Neuron (in vitro differentiated cells): ENCODE data around the gene CHDH.

Experiments
- H2AFZ ChIP-seq: one replicate; pipeline ENCODE4 v1.6.1; 2013; ENCODE audit warnings: low read depth, mild to moderate bottlenecking, inconsistent platforms, low read length, moderate library complexity
- H3K27me3 ChIP-seq: one replicate; pipeline ENCODE4 v1.6.1; 2013; ENCODE audit warnings: low read length; ENCODE audit not compliant: insufficient read depth
- H3K36me3 ChIP-seq: one replicate; pipeline ENCODE4 v1.6.1; 2013; ENCODE audit warnings: low read length; ENCODE audit not compliant: insufficient read depth
- H3K4me1 ChIP-seq: one replicate; pipeline ENCODE4 v1.6.1; 2013; ENCODE audit warnings: low read length; ENCODE audit not compliant: insufficient read depth
- H3K4me3 ChIP-seq: 2 replicates; pipeline ENCODE4 v1.5.1; 2013; ENCODE audit warnings: mild to moderate bottlenecking, low read length, moderate library complexity
- H3K9me3 ChIP-seq: one replicate; pipeline ENCODE4 v1.6.1; 2013; ENCODE audit warnings: low read length

Gene CHDH

DNA sequence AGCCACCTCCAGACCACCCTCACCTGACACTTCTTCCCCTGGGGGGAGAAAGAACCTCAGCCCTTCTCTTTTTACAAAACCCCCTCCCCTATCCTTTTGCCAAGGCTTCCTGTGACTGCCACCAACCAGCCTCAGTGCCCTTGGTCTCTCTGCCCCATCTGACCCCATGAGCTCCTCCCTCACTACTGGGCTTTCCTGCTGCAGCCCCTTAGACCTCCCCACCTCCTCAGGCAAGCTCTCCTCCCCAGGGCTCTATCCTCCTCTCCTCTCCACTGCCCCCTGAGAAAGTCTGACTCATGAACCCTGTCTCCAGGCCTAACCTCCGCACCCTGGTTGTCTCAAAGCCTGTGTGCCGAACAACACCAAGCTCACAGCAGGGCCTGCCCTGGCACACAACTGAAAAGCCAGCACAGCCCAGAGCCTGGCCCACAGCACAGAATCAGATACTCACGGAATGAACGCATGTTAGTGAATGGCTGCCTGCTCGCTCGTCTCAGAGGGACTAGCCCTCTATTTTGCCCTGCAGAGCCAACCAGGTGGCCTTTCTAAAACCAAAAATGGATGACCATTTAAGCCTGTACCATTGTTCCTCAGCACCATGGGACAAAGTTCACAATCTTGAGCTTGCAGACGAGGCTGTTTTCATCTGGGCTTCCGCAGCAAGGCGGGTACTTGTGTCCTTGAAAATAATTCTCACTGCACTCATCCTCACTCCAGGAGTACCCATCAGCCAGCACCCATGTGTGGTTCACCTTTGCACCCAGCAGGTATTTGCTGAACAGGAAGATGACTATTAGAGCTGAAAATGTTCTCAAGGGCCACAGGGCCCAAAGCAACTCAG is 1.7 kb downstream of the CHDH start:
- no peak overlapping the region for H3K4me3 ChIP-seq
- no peaks in the 10 kb centered on the region for H3K9me3 ChIP-seq
- no peak overlapping the region for H2AFZ ChIP-seq
- H3K27me3 ChIP-seq, result peaks cover 2% of the 10 kb centered on the region
- no peaks in the 10 kb centered on the region for H3K36me3 ChIP-seq
- H3K4me1 ChIP-seq, result peaks cover 5% of the 10 kb centered on the region

- no peaks in the 10 kb centered on the region for H3K36me3 ChIP-seq
- H3K27me3 ChIP-seq, result peaks cover 2% of the 10 kb centered on the region
- peaks cover 5% of the 10 kb centered on the region for H3K4me1 ChIP-seq
- H3K4me3 ChIP-seq, result no peak overlapping the region
- no peaks in the 10 kb centered on the region for H3K9me3 ChIP-seq
- no peak overlapping the region for H2AFZ ChIP-seq
Observed at GRCh38 chr3:53843195-53844177, 2.7 kb downstream of the CHDH start.

- H3K27me3 ChIP-seq, result peaks cover 2% of the 10 kb centered on the region
- H3K4me3 ChIP-seq, result no peak overlapping the region
- H3K4me1 ChIP-seq, result peaks cover 5% of the 10 kb centered on the region
- H3K9me3 ChIP-seq, result no peaks in the 10 kb centered on the region
- no peak overlapping the region for H2AFZ ChIP-seq
- no peaks in the 10 kb centered on the region for H3K36me3 ChIP-seq
Observed at GRCh38 chr3:53842436-53843194, 3.6 kb downstream of the CHDH start.

DNA sequence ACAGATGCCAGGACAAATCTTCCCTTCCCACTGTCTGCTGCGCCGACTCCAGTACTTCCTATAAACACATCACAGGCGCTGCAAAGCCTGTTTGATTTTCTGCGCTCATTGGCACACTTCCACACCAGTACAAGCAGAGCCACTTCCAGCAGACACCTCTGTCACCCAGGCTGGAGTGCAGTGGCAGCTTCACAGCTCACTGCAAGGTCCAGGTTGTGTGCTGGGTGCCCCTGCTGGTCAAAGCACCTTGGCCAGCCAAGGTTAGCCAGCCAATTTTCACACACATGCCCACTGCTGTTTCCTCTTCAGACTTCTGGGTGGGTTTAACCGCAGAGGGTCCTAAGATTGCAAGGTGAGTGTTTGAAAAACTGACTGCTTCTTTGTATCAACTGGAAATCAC is 4.9 kb downstream of the CHDH start:
- H2AFZ ChIP-seq, result no peak overlapping the region
- H3K9me3 ChIP-seq, result no peaks in the 10 kb centered on the region
- no peaks in the 10 kb centered on the region for H3K36me3 ChIP-seq
- H3K27me3 ChIP-seq, result no peaks in the 10 kb centered on the region
- H3K4me1 ChIP-seq, result no peaks in the 10 kb centered on the region
- H3K4me3 ChIP-seq, result no peak overlapping the region

DNA sequence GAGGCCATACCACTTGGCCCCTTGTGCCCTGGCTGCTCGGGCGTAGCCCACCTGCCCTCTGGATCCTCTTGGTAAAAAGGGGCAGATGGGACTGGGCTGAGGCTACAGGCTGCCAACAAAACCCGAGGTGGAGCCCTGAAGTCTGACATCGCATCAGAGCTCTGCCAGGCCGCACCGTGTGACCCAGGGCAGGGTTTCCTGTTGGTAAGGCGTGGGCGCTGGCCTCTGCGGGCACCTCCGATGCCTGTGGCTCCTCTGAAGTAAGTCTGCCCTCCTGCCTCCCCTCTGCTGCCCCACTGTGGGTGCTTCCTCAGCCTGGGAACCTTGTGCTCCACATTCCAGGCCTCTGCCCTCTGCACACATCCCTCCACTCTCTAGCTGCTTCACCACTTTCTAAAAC is 8.9 kb downstream of the CHDH start:
- no peaks in the 10 kb centered on the region for H3K9me3 ChIP-seq
- H3K4me1 ChIP-seq, result no peaks in the 10 kb centered on the region
- no peak overlapping the region for H2AFZ ChIP-seq
- H3K4me3 ChIP-seq, result no peak overlapping the region
- H3K36me3 ChIP-seq, result no peaks in the 10 kb centered on the region
- no peaks in the 10 kb centered on the region for H3K27me3 ChIP-seq

DNA sequence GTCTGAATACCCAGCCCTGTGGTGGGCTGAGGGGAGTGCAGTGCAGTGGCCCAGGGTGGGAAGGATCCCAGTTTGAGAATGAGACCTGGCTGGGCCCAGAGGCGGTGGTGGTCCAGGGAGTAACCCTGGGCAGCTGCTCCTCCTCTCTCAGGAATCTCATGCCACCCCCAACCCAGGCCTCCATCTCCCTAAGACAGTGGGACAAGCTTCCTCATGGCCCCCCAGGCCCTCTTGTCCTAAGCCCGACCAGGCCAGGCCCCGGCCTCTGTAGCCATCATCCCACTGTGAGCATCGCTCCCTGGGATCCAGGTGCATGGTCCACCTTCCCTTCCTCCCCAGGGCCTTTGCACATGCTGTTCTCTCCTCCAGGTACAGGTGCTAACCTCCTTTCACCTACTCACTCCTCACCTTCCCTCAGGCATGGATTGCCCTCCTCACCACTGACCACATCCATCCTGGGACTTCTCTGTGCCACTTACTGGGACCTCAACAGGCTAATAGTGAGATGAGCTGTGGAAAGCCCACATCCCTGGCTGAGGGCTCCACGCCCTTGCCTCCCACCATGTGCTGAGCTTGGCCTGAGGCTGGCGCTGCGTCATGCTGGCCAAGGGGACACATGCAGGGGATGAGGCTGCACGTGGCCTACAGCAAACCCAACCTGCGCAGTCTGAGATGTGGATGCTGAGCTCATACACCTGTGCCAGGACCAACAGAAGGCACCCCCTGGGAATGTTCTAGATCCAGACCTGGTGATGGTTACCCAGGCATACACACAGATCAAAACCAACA is 9.9 kb downstream of the CHDH start:
- Histone ChIP-seq H3K9me3 (no peaks in the 10 kb centered on the region), H3K4me1 (no peaks in the 10 kb centered on the region), H2AFZ (no peak overlapping the region), H3K36me3 (no peaks in the 10 kb centered on the region), H3K4me3 (no peak overlapping the region), H3K27me3 (no peaks in the 10 kb centered on the region)

- no peaks in the 10 kb centered on the region for H3K4me1 ChIP-seq
- H3K4me3 ChIP-seq, result no peak overlapping the region
- H2AFZ ChIP-seq, result no peak overlapping the region
- no peaks in the 10 kb centered on the region for H3K9me3 ChIP-seq
- no peaks in the 10 kb centered on the region for H3K27me3 ChIP-seq
- no peaks in the 10 kb centered on the region for H3K36me3 ChIP-seq
Observed at GRCh38 chr3:53835257-53835656, 11.0 kb downstream of the CHDH start.

DNA sequence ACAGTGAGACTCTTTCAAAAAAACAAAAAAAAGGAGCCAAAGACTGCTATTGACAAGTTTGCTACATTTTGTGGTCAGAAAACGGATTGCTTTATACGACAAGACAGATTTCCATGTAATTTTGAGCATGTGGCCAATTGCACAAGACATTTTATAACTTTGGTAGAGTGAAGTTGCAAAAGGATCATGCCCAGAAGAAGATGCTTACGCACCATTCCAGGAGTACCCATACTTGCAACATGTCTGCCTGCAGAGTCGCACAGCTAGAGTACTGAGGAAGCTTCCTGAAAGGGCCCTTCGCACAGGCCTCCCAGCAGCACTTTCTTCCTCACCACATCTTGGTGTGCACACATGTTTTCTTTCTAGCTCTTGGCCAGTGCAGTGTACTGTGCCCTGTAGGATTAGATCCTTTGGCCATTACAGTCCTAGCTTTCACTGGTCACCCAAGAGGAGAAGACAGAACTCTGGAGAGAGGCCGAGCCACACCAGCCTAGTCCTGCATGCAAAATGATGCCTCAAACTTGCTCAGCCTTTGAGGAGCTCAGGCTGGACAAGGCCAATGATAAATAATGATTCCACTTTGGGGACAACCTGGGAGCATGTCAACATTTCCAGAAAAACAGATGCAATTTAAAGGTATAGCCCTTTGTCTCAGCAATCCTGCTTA is 11.7 kb downstream of the CHDH start:
- Histone ChIP-seq H3K9me3 (no peaks in the 10 kb centered on the region), H3K36me3 (no peaks in the 10 kb centered on the region), H3K4me1 (no peaks in the 10 kb centered on the region), H3K27me3 (no peaks in the 10 kb centered on the region), H2AFZ (no peak overlapping the region), H3K4me3 (no peak overlapping the region)

DNA sequence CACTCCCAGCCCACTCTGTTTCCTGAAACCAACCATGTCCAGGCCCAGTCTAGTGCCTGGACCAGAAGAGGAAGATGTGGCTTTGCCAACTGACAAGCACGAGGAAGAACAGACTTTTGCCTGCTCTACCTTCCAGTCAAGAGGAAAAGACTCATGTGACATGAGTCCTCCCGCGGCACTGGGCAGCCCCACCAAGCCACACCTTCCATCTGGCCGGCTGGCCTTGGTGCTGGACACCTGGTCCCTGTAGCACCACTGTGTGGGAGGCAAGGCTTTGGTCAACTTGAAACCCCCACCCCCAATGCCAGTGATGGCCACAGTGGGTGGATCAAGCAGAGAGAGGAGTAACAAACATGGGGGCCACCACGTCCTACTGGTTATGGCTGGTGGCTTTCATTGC is 12.5 kb downstream of the CHDH start:
- H3K27me3 ChIP-seq, result no peaks in the 10 kb centered on the region
- H3K36me3 ChIP-seq, result no peaks in the 10 kb centered on the region
- no peaks in the 10 kb centered on the region for H3K4me1 ChIP-seq
- H2AFZ ChIP-seq, result no peak overlapping the region
- no peaks in the 10 kb centered on the region for H3K9me3 ChIP-seq
- H3K4me3 ChIP-seq, result no peak overlapping the region

GRCh38 chr3:53833053-53833645 is 13.1 kb downstream of the CHDH start:
- Histone ChIP-seq H3K4me1 (no peaks in the 10 kb centered on the region), H3K9me3 (no peaks in the 10 kb centered on the region), H2AFZ (no peak overlapping the region), H3K4me3 (no peak overlapping the region), H3K36me3 (no peaks in the 10 kb centered on the region), H3K27me3 (no peaks in the 10 kb centered on the region)

GRCh38 chr3:53830944-53831343 is 15.3 kb downstream of the CHDH start:
- H2AFZ ChIP-seq, result no peak overlapping the region
- H3K4me3 ChIP-seq, result no peak overlapping the region
- H3K4me1 ChIP-seq, result peaks cover 5% of the 10 kb centered on the region
- H3K9me3 ChIP-seq, result no peaks in the 10 kb centered on the region
- no peaks in the 10 kb centered on the region for H3K27me3 ChIP-seq
- H3K36me3 ChIP-seq, result no peaks in the 10 kb centered on the region
